Adrenal gland (tissue), 12 donors: ENCODE results near the gene ADAMTS17. TPM values are rescaled to one million over a fixed set of nuclear protein-coding genes. Genes with fewer than 3 reads are reported as not detected.

Experiments
- DNase-seq, 7 donors: peaks; one replicate each; pipeline ENCODE4 v3.0.0-alpha.2; 2019 to 2020
- H3K27ac ChIP-seq, 5 donors: fragments of 200-600 bp; sonication (generic) in 4 of 5; 1 replicate in 3 of 5; 2 replicates in 2 of 5; pipeline versions ENCODE4 v1.5.1 to v1.8.0; 2016 to 2020; ENCODE audit warnings: mild to moderate bottlenecking in 1 of 5
- H3K27me3 ChIP-seq: fragments of 200-600 bp; 2 replicates; pipeline ENCODE4 v1.8.0; 2021
- H3K36me3 ChIP-seq, 2 donors: fragments of 200-600 bp; replicated peaks in 1 of 2; 1 replicate in 1 of 2; 2 replicates in 1 of 2; pipeline versions ENCODE4 v1.5.1 to v1.8.0; 2018 to 2022
- H3K4me1 ChIP-seq, 2 donors: fragments of 200-600 bp; replicated peaks in 1 of 2; 1 replicate in 1 of 2; 2 replicates in 1 of 2; pipeline versions ENCODE4 v1.5.1 to v1.8.0; 2018 to 2021
- H3K4me3 ChIP-seq, 4 donors: fragments of 200-600 bp; sonication (generic) in 3 of 4; one replicate each; pipeline ENCODE4 v1.5.1; 2016 to 2018
- H3K9me3 ChIP-seq, 3 donors: fragments of 200-600 bp; sonication (generic) in 1 of 3; replicated peaks in 1 of 3; 1 replicate in 2 of 3; 2 replicates in 1 of 3; pipeline versions ENCODE4 v1.5.1 to v1.8.0; 2016 to 2021
- POLR2A ChIP-seq, 2 donors: fragments of 450-650 bp; IDR thresholded peaks; one replicate each; pipeline ENCODE4 v1.6.1; 2017; ENCODE audit warnings: antibody characterized with exemption in 2 of 2, mild to moderate bottlenecking in 2 of 2, moderate library complexity in 1 of 2
- WGBS, 4 donors: extraction: QIAGEN DNeasy Blood & Tissue Kit in 2 of 4; methylation state at CpG; one replicate each; pipeline versions ENCODE4 v1.1.5 to v1.1.7; 2013 to 2017; 5-methylcytosine and 5-hydroxymethylcytosine counted together
- intact Hi-C, 2 donors: fragments of 100-400 bp; cut with DNase I; formaldehyde crosslinking; loops; one replicate each; pipeline versions ENCODE4 v1.14.1 to v1.15.0; 2022 to 2023
- polyA plus RNA-seq, 3 donors: library from polyadenylated mRNA; stranded (reverse); fragments of 200-250 nt in 2 of 3; fragments of 350-450 nt in 1 of 3; fragmentation: Illumina TruSeq in 1 of 3; extraction: RNeasy Lipid Tissue Mini Kit (QIAGEN cat#74804) in 1 of 3; gene quantifications; one replicate each; pipeline ENCODE4 v1.2.3, GENCODE V29; 2013 to 2014
- total RNA-seq, 9 donors: library from RNA; depleted of rRNA in 4 of 9; stranded (reverse); fragments of >200 nt in 4 of 9; fragments of 120-200 nt in 1 of 9; fragmentation: NEBNext Ultra II Directional in 1 of 9; extraction: Animal tissue kit (Norgen Biotek cat#: 25700) in 1 of 9; gene quantifications; one replicate each; pipeline versions ENCODE4 v1.1.0 to v1.2.4, GENCODE V29; 2013 to 2023
- TF ChIP-seq, protein P1 (sequence below), 6 experiments: fragments of 450-650 bp in 4 of 6; fragments of 200-600 bp in 2 of 6; sonication (generic) in 1 of 6; IDR thresholded peaks; 1 replicate in 5 of 6; 2 replicates in 1 of 6; pipeline versions ENCODE4 v1.5.1 to v1.8.0; 2016 to 2021; ENCODE audit warnings: antibody characterized with exemption in 6 of 6, mild to moderate bottlenecking in 2 of 6, moderate library complexity in 1 of 6
- donor health status: healthy with polysubstance abuse.
- donor health status: Bipolar disorder and iron deficiency.
- donor health status: DM: yes; HTN: yes; CAD: no.
- donor health status: DM: no; HTN: no; CAD: no.
- donor health status: DM: no; HTN: no; CAD: no.
- donor health status: DM: yes; HTN: yes; CAD: no.

The ADAMTS17 gene
- total and polyA plus RNA-seq, 12 donors = 0.51 to 14.8 (median 2.9) TPM

DNA sequence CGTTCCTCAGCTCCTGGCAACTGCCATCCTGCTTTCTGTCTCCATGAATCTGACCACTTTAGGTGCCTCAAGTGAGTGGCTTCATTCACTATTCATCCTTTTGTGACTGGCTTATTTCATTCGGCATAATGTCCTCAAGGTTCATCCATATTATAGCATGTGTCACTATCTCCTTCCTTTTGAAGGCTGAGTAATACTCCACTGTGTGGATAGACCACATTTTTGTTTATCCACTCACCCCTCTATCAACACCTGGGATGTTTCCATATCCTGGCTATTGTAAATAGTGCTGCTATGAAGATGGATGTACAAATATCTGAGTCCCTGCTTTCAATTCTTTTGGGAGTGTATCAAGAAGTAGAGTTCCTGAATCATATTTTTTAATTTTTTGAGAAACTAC, 98.8 kb downstream of the ADAMTS17 start:
- H3K27me3 ChIP-seq = no peaks in the 10 kb centered on the region
- no peaks in the 10 kb centered on the region for H3K9me3 ChIP-seq
- no peaks in the 10 kb centered on the region for H3K36me3 ChIP-seq
- 85 to 97% (median 88%) methylated on average over 2 of the region's 2 CpGs for WGBS, 4 donors
- DNase-seq = no peak
- intact Hi-C loops = no loop called here
- H3K4me3 ChIP-seq = no peak overlapping the region
- H3K4me1 ChIP-seq = peaks cover 4% of the 10 kb centered on the region in 2 donors
- no peak for TF ChIP-seq POLR2A (IDR thresholded peaks at IDR 0.05)
- TF ChIP-seq, protein P1, sequence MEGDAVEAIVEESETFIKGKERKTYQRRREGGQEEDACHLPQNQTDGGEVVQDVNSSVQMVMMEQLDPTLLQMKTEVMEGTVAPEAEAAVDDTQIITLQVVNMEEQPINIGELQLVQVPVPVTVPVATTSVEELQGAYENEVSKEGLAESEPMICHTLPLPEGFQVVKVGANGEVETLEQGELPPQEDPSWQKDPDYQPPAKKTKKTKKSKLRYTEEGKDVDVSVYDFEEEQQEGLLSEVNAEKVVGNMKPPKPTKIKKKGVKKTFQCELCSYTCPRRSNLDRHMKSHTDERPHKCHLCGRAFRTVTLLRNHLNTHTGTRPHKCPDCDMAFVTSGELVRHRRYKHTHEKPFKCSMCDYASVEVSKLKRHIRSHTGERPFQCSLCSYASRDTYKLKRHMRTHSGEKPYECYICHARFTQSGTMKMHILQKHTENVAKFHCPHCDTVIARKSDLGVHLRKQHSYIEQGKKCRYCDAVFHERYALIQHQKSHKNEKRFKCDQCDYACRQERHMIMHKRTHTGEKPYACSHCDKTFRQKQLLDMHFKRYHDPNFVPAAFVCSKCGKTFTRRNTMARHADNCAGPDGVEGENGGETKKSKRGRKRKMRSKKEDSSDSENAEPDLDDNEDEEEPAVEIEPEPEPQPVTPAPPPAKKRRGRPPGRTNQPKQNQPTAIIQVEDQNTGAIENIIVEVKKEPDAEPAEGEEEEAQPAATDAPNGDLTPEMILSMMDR (IDR thresholded peaks at IDR 0.05) = no peak
- peak overlapping the region in 2 of 5 donors; percentile 86 to 92 for H3K27ac ChIP-seq

DNA sequence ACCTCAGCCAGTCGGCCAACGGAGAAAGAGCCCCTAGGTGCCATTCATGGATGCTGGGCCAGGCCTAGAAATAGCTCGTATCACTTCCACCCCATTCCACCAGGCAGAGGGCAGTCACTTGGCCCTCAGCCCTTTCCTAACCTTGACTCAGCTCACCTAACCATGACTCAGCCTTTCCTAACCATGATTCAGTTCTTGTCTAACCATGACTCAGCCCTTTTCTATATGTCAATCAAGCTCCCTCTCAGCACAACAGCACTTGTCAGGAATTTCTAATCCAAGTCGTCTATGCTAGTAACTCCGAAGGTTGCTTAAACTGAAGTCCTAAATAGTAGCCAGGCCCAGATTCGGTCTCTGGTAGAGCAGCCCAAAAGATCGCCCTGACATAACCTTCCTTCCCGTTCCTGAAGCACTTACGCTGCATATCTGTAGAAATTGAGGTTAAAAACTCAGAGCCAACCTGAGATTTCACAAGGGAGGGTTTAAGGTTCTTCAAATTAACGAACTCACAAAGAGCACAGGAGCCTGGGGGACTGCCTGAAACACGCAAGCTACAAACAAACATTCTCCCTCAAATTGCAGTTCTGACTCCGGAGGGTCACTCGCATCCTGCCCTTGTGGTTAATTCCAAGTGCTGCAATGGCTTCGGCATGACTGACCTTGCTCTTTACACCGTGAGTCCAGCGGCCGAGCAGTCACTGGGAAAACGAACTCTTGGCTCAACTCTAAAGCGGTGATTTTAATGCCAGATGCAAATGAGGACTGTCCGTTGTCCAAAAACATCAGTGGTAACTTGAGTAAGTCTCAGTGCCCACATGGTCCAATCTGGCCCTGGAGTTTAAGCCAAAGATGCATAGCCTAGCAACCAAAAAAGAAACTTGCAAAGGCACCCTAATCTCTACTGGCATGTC, 99.9 kb downstream of the ADAMTS17 start:
- DNase-seq = peak; percentile 80 to 91 (median 87)

DNA sequence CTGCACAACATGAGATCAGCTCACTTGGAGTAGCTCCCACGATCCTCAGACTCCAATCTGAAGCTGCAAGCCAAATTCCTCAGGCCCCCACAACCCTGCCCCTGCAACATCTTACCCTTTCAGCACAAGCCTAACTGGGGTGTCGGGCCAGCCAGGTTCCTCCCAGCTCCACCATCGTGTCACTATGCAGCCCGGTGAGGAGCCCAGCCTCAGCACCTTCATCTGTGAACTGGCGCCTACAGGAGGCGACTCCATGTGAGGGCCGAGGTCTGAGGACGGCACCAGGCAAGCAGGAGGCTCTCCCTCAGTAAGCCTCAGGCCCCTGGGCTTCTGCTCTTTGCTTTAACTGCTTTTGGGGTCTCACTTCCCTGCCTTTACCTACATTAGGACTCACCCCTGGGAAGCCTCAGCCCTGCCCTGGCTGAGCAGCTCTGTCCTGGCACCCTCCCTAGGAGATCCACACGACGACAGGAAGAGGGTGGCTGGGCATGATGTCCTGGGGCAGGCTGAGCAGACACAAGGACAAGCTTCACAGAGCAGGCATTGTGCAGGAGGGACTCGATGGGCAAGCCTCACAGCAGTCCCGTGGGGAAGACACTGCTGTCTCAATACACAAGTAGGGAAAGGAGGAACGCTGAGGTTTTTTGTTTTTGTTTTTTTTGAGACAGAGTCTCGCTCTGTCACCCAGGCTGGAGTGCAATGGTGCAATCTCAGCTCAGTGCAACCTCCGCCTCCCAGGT, 104.6 kb downstream of the ADAMTS17 start:
- 79 to 93% (median 82%) methylated on average over 10 to 15 of the region's 15 CpGs for WGBS, 4 donors
- no peaks in the 10 kb centered on the region for H3K36me3 ChIP-seq
- H3K4me1 ChIP-seq = peaks cover 4 to 7% of the 10 kb centered on the region in 2 donors
- TF ChIP-seq, protein P1 (IDR thresholded peaks at IDR 0.05) = no peak
- TF ChIP-seq POLR2A (IDR thresholded peaks at IDR 0.05) = no peak
- no peak overlapping the region for H3K27ac ChIP-seq
- no peak overlapping the region for H3K4me3 ChIP-seq
- peak in 1 of 7 donors; percentile 11 for DNase-seq
- intact Hi-C loops = no loop called here
- no peaks in the 10 kb centered on the region for H3K9me3 ChIP-seq
- H3K27me3 ChIP-seq = no peaks in the 10 kb centered on the region

More for the DNA sequence above, 99.9 kb downstream of the ADAMTS17 start:
- peak overlapping the region; percentile 81 to 92 (median 86) for H3K27ac ChIP-seq
- TF ChIP-seq, protein P1 (IDR thresholded peaks at IDR 0.05) = peak in 5 of 6 experiments; percentile 13 to 41 (median 37)
- peak in 1 of 2 donors; percentile 74 for TF ChIP-seq POLR2A (IDR thresholded peaks at IDR 0.05)
- peak overlapping the region in 1 of 4 donors; percentile 17 for H3K4me3 ChIP-seq
- 27 to 48% (median 37%) methylated on average over 20 of the region's 20 CpGs for WGBS, 4 donors
- intact Hi-C loops = no loop called here
- H3K27me3 ChIP-seq = no peaks in the 10 kb centered on the region
- no peaks in the 10 kb centered on the region for H3K36me3 ChIP-seq
- H3K9me3 ChIP-seq = no peaks in the 10 kb centered on the region
- H3K4me1 ChIP-seq = peaks cover 4% of the 10 kb centered on the region in 2 donors

DNA sequence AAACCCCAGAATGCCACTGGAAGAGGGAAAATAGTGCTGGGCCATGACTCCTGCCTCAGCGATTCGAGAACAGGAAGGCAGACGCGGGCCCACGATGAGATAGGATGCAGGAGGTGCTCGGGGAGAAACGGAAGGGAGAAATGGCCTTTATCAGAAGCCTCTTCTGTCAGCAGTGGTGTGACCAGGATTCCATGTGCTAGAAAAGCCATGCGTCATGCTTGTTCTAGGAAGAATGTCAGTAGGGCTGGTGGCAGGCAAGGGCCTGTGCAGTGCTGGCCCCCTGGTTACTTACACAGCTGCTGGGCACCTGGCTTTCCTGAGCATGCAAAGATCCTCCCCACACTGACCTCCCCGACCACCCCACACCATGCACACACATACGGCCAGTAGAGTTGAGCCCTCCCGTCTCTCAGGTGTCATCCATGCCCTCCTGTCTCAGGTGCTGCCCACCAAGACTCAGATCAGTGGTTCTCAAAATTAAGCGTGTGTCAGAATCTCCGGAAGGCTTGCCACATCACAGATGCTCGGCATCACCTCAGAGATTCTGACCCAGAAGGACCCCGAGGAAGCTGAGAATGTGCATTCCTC, 106.7 kb downstream of the ADAMTS17 start:
- DNase-seq = peak in 1 of 7 donors; percentile 24
- Histone ChIP-seq H3K9me3 (no peaks in the 10 kb centered on the region), H3K27me3 (no peaks in the 10 kb centered on the region), H3K27ac (peak overlapping the region in 1 of 5 donors; percentile 58), H3K4me1 (peaks cover 0 to 7% of the 10 kb centered on the region in 2 donors), H3K36me3 (no peaks in the 10 kb centered on the region), H3K4me3 (no peak overlapping the region)
- TF ChIP-seq, protein P1 (IDR thresholded peaks at IDR 0.05) = no peak
- no peak for TF ChIP-seq POLR2A (IDR thresholded peaks at IDR 0.05)
- WGBS, 4 donors = 66 to 80% (median 72%) methylated on average over 11 to 15 of the region's 15 CpGs
- intact Hi-C loops = no loop called here
